Heart left ventricle (tissue), 16 donors: ENCODE results near the gene EMC1. TPM values are rescaled to one million over a fixed set of nuclear protein-coding genes. Genes with fewer than 3 reads are reported as not detected.

Source experiments
- ATAC-seq, 4 donors: fragments of 200-7000 bp; cut with Tn5 transposase; one replicate each; pipeline ENCODE4 v1.9.1; 2020 to 2022; ENCODE audit warnings: moderate library complexity in 4 of 4, mild to moderate bottlenecking in 3 of 4, moderate number of reproducible peaks in 1 of 4
- DNase-seq, 5 donors: peaks; one replicate each; pipeline ENCODE4 v3.0.0-alpha.2; 2020
- H3K27ac ChIP-seq, 12 donors: fragments of 200-600 bp; sonication (generic) in 4 of 12; one replicate each; pipeline versions ENCODE4 v1.5.0 to v1.8.0; 2016 to 2022; ENCODE audit warnings: mild to moderate bottlenecking in 2 of 12
- H3K27me3 ChIP-seq, 9 donors: fragments of 200-600 bp; sonication (generic) in 2 of 9; one replicate each; pipeline versions ENCODE4 v1.5.1 to v1.8.0; 2016 to 2022; ENCODE audit warnings: mild to moderate bottlenecking in 3 of 9
- H3K36me3 ChIP-seq, 9 donors: fragments of 200-600 bp; sonication (generic) in 2 of 9; one replicate each; pipeline versions ENCODE4 v1.5.0 to v1.8.0; 2018 to 2022; ENCODE audit warnings: mild to moderate bottlenecking in 2 of 9
- H3K4me1 ChIP-seq, 12 donors: fragments of 200-600 bp; sonication (generic) in 4 of 12; one replicate each; pipeline versions ENCODE4 v1.5.0 to v1.8.0; 2016 to 2022; ENCODE audit warnings: mild to moderate bottlenecking in 3 of 12
- H3K4me3 ChIP-seq, 12 donors: fragments of 200-600 bp; sonication (generic) in 4 of 12; one replicate each; pipeline versions ENCODE4 v1.5.0 to v1.8.0; 2017 to 2022; ENCODE audit warnings: mild to moderate bottlenecking in 9 of 12, moderate library complexity in 4 of 12
- H3K9me3 ChIP-seq, 12 donors: fragments of 200-600 bp; sonication (generic) in 4 of 12; one replicate each; pipeline versions ENCODE4 v1.5.0 to v1.8.0; 2016 to 2022; ENCODE audit warnings: mild to moderate bottlenecking in 1 of 12
- POLR2A ChIP-seq, 2 donors: fragments of 450-650 bp; IDR thresholded peaks; one replicate each; pipeline ENCODE4 v1.6.1; 2017; ENCODE audit warnings: antibody characterized with exemption in 2 of 2, mild to moderate bottlenecking in 2 of 2, moderate library complexity in 2 of 2
- WGBS, 4 donors: extraction: QIAGEN DNeasy Blood & Tissue Kit in 2 of 4; methylation state at CpG; one replicate each; pipeline versions ENCODE4 v1.1.5 to v1.1.7; 2013 to 2018; 5-methylcytosine and 5-hydroxymethylcytosine counted together
- intact Hi-C, 10 donors: fragments of 100-400 bp; cut with DNase I; formaldehyde crosslinking; loops; one replicate each; pipeline versions ENCODE4 v1.11.1 to v1.14.2; 2022
- polyA plus RNA-seq, 2 donors: library from polyadenylated mRNA; stranded (reverse); fragments of 200-250 nt; gene quantifications; one replicate each; pipeline ENCODE4 v1.2.3, GENCODE V29; 2013
- total RNA-seq, 9 donors: library from RNA; depleted of rRNA in 2 of 9; stranded (reverse); fragments of >200 nt in 2 of 9; fragmentation: NEBNext Ultra II Directional in 3 of 9; extraction: Animal tissue kit (Norgen Biotek cat#: 25700) in 3 of 9; gene quantifications; one replicate each; pipeline versions ENCODE4 v1.1.0 to v1.2.4, GENCODE V29; 2016 to 2023
- TF ChIP-seq, protein P1 (sequence below), 12 donors: fragments of 200-600 bp; sonication (generic) in 4 of 12; IDR thresholded peaks; one replicate each; pipeline versions ENCODE4 v1.5.0 to v1.8.0; 2018 to 2022; ENCODE audit warnings: antibody characterized with exemption in 12 of 12, mild to moderate bottlenecking in 5 of 12
- donor health status: ischemic (EF 13 %, LVEDD 7.1; RV severe dilation, severe dysfunction).
- donor health status: healthy with polysubstance abuse.
- donor health status: DM: no; HTN: yes; CAD: no.
- donor health status: DM: no; HTN: no; CAD: no.
- donor health status: ischemic (EF 25% LVEDD 6.9; RV normal size, moderate dysfunction).
- donor health status: ischemic (EF 25% LVEDD 5.7; RV mildly dilated, moderate dysfunction).
- donor health status: healthy.
- donor health status: DM: yes; HTN: yes; CAD: no.
- donor health status: ischemic (EF 35%, LVEDD 5.7; RV mildly dilated, moderate dysfunction).
- donor health status: nonischemic (EF 11% LVEDD 7.7; RV severe dilation, severe dysfunction).
- donor health status: DM: yes; HTN: yes; CAD: no.
- donor health status: PGD.
- donor health status: ischemic (EF 29% LVEDD 5.4; RV normal size, mild dysfunction).
- donor health status: nonischemic (EF 23%, LVEDD 6.1; RV moderate dilation, normal function).

Gene EMC1
- total and polyA plus RNA-seq, 11 donors = 10.1 to 54.5 (median 28.9) TPM

DNA sequence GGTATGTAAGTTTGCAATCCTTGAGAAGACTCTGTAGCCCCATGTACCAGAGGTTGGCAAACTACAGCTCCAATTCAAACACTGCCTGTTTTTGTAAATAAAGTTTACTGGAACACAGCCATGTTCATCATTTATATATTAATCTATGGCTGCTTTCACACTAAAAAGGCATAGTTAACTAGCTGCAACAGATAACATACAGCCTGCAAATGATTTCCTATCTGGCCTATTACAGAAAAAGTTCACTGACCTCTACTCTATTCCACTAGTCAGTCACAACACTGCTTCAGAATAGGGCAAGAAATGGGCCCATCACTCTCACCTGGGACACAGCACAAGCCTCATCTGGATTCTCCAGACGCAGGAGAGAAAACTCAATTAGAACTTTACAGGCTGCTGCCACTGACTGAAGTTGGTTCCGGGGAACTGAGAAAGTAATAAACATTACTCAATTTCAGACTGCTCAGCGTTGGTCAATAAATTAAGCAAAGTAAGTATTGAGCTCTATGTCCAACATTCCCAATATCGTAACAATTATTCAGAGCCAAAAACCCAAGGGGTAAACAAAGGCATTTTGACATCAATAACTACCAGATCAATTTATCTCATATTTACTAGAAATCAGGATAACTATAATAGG, 51.9 kb downstream of the EMC1 start:
- intact Hi-C loops = loop anchor here in 1 of 10 donors (10.0 kb wide), 1 partner anchor 45 kb away; no protein-coding TSS in a partner anchor
- H3K4me3 ChIP-seq = no peak overlapping the region
- no peaks in the 10 kb centered on the region for H3K9me3 ChIP-seq
- H3K36me3 ChIP-seq = peaks cover 0 to 72% (median 69%) of the 10 kb centered on the region in 9 donors
- DNase-seq = no peak
- TF ChIP-seq POLR2A (IDR thresholded peaks at IDR 0.05) = no peak
- TF ChIP-seq, protein P1, sequence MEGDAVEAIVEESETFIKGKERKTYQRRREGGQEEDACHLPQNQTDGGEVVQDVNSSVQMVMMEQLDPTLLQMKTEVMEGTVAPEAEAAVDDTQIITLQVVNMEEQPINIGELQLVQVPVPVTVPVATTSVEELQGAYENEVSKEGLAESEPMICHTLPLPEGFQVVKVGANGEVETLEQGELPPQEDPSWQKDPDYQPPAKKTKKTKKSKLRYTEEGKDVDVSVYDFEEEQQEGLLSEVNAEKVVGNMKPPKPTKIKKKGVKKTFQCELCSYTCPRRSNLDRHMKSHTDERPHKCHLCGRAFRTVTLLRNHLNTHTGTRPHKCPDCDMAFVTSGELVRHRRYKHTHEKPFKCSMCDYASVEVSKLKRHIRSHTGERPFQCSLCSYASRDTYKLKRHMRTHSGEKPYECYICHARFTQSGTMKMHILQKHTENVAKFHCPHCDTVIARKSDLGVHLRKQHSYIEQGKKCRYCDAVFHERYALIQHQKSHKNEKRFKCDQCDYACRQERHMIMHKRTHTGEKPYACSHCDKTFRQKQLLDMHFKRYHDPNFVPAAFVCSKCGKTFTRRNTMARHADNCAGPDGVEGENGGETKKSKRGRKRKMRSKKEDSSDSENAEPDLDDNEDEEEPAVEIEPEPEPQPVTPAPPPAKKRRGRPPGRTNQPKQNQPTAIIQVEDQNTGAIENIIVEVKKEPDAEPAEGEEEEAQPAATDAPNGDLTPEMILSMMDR (IDR thresholded peaks at IDR 0.05) = no peak
- peak overlapping the region in 1 of 12 donors; percentile 7 for H3K27ac ChIP-seq
- no peaks in the 10 kb centered on the region for H3K27me3 ChIP-seq
- 90 to 94% (median 91%) methylated on average over 4 of the region's 4 CpGs for WGBS, 4 donors
- ATAC-seq = no peak
- H3K4me1 ChIP-seq = peaks cover 0 to 76% (median 25%) of the 10 kb centered on the region in 12 donors

DNA sequence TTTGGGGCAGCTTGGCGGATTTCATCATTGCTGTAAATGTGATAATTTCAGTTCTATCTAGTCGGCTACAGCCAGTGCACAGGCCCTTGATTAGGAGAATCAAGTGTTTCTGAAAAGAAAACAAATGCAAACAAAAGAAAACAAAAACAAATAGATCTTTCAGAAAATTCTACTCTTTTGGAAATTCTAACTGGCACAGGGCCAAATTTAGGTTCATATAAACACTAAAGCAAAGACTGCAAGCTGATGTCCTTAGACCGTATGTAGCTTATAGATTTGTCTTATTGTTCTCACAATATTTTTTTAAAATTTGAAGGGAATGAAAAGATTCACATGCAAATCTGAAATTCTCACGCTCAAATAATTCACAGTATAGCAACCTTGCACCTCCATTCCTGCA, 52.5 kb downstream of the EMC1 start:
- no peak for TF ChIP-seq POLR2A (IDR thresholded peaks at IDR 0.05)
- TF ChIP-seq, protein P1 (IDR thresholded peaks at IDR 0.05) = no peak
- Histone ChIP-seq H3K4me1 (peaks cover 0 to 70% (median 23%) of the 10 kb centered on the region in 12 donors), H3K9me3 (no peaks in the 10 kb centered on the region), H3K27ac (peak overlapping the region in 1 of 12 donors; percentile 9), H3K27me3 (no peaks in the 10 kb centered on the region), H3K36me3 (peaks cover 0 to 78% (median 75%) of the 10 kb centered on the region in 9 donors), H3K4me3 (no peak overlapping the region)
- DNase-seq (no peak), ATAC-seq (no peak)
- WGBS, 4 donors = 84 to 90% (median 86%) methylated on average over 4 of the region's 4 CpGs
- intact Hi-C loops = loop anchor here in 1 of 10 donors (10.0 kb wide), 1 partner anchor 46 kb away; no protein-coding TSS in a partner anchor

DNA sequence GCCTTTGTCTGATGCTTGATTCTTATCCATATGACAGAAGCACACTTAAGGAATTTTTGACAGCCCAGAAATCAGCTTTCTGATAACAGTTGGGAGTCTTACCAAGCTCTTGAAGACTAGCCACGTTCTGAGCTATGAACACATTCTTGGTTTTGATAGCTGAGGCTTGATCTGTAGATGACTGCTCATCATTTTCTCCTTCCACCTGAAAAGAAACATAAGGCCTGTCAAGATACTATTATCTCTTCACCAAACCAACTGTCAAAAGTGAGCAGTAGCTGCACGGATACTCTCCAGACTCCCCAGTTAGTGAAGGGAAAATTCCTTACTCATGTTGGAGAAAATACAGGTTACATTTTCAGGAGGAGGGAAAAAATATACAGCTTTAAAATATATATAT, 53.5 kb downstream of the EMC1 start:
- intact Hi-C loops = loop anchor here in 1 of 10 donors (10.0 kb wide), 1 partner anchor 47 kb away; no protein-coding TSS in a partner anchor
- ATAC-seq (peak in 3 of 4 donors; percentile 41 to 68 (median 54)), DNase-seq (no peak)
- H3K4me1 ChIP-seq = peaks cover 0 to 61% (median 15%) of the 10 kb centered on the region in 12 donors
- H3K4me3 ChIP-seq = no peak overlapping the region
- peaks cover 0 to 88% (median 85%) of the 10 kb centered on the region in 9 donors for H3K36me3 ChIP-seq
- TF ChIP-seq POLR2A (IDR thresholded peaks at IDR 0.05) = no peak
- TF ChIP-seq, protein P1 (IDR thresholded peaks at IDR 0.05) = no peak
- no peak overlapping the region for H3K27ac ChIP-seq
- H3K9me3 ChIP-seq = no peaks in the 10 kb centered on the region
- no peaks in the 10 kb centered on the region for H3K27me3 ChIP-seq
- 40 to 59% (median 46%) methylated on average over 2 of the region's 2 CpGs for WGBS, 4 donors

DNA sequence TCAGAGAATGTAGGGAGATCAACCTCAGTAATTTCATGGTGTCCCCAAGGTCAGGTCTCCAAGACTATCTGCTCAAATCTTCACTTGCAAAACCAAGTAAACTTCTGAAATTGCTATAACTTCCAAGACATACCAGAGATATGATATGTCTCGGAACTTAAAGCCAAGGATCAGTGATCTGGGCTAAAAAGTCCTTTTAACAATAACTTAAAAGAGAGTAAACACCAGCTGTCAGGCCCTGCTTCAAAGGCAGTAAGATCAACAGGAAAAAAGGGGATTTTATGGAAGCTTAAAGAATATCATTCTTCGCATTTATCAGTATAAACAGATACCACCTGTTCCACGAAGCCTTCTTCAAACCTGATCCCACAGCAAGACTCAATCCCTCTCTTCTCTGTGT, 55.0 kb downstream of the EMC1 start:
- Histone ChIP-seq H3K9me3 (no peaks in the 10 kb centered on the region), H3K27me3 (no peaks in the 10 kb centered on the region), H3K27ac (peak overlapping the region in 5 of 12 donors; percentile 1 to 44 (median 10)), H3K4me3 (no peak overlapping the region), H3K36me3 (peaks cover 0 to 99% (median 97%) of the 10 kb centered on the region in 9 donors), H3K4me1 (peaks cover 0 to 47% (median 8%) of the 10 kb centered on the region in 12 donors)
- intact Hi-C loops = loop anchor here in 1 of 10 donors (10.0 kb wide), 1 partner anchor 48 kb away; no protein-coding TSS in a partner anchor
- no peak for DNase-seq
- 61 to 98% (median 92%) methylated on average over 3 of the region's 3 CpGs for WGBS, 4 donors
- TF ChIP-seq, protein P1 (IDR thresholded peaks at IDR 0.05) = no peak
- no peak for ATAC-seq
